Neuronal stem cell (in vitro differentiated cells): ENCODE measurements around the gene PRR11.

Experiments used
- DNase-seq: peaks from one replicate; pipeline ENCODE4 v3.0.0-alpha.2; 2013; ENCODE audit warnings: low spot score
- H2AFZ ChIP-seq: one replicate; pipeline ENCODE4 v1.6.1; 2013; ENCODE audit warnings: mild to moderate bottlenecking, low read length, inconsistent platforms
- H2AK5ac ChIP-seq: 2 replicates; pipeline ENCODE4 v1.6.1; 2013; ENCODE audit warnings: low read depth, mild to moderate bottlenecking, inconsistent platforms, low read length, moderate library complexity, mixed read lengths
- H2BK120ac ChIP-seq: 2 replicates; pipeline ENCODE4 v1.6.1; 2013; ENCODE audit warnings: low read depth, mild to moderate bottlenecking, inconsistent platforms, low read length, moderate library complexity, mixed read lengths
- H2BK12ac ChIP-seq: one replicate; pipeline ENCODE4 v1.6.1; 2013; ENCODE audit warnings: low read length, inconsistent platforms
- H2BK15ac ChIP-seq: 2 replicates; pipeline ENCODE4 v1.6.1; 2013; ENCODE audit warnings: mild to moderate bottlenecking, low read length, inconsistent platforms, mixed read lengths
- H2BK5ac ChIP-seq: one replicate; pipeline ENCODE4 v1.6.1; 2013; ENCODE audit warnings: inconsistent platforms, mild to moderate bottlenecking, low read length, moderate library complexity
- H3K14ac ChIP-seq: one replicate; pipeline ENCODE4 v1.6.1; 2013; ENCODE audit warnings: low read length, inconsistent platforms
- H3K18ac ChIP-seq: 2 replicates; pipeline ENCODE4 v1.6.1; 2013; ENCODE audit warnings: low read length, inconsistent platforms
- H3K23ac ChIP-seq: 2 replicates; pipeline ENCODE4 v1.6.1; 2013; ENCODE audit warnings: low read depth, mild to moderate bottlenecking, mixed read lengths, low read length, inconsistent platforms; ENCODE audit not compliant: poor library complexity
- H3K27ac ChIP-seq: replicated peaks from 3 replicates; pipeline ENCODE4 v1.5.1; 2013; ENCODE audit warnings: low read length, inconsistent platforms
- H3K27me3 ChIP-seq, 3 experiments: 2 replicates each; pipeline ENCODE4 v1.6.1; 2013; ENCODE audit warnings: low read length in 3 of 3, mild to moderate bottlenecking in 2 of 3, inconsistent platforms in 1 of 3, low read depth in 1 of 3, mixed read lengths in 1 of 3, moderate library complexity in 1 of 3; ENCODE audit not compliant: control insufficient read depth in 3 of 3, insufficient read depth in 3 of 3
- H3K36me3 ChIP-seq, 2 donors: replicated peaks in 1 of 2; 2 replicates each; pipeline ENCODE4 v1.6.1; 2013; ENCODE audit warnings: low read length in 2 of 2; ENCODE audit not compliant: control insufficient read depth in 2 of 2, insufficient read depth in 2 of 2
- H3K4ac ChIP-seq: 2 replicates; pipeline ENCODE4 v1.6.1; 2013; ENCODE audit warnings: inconsistent platforms, mild to moderate bottlenecking, low read length, moderate library complexity
- H3K4me1 ChIP-seq, 2 donors: 1 replicate in 1 of 2; 2 replicates in 1 of 2; pipeline ENCODE4 v1.6.1; 2013; ENCODE audit warnings: low read length in 2 of 2, low read depth in 1 of 2; ENCODE audit not compliant: control insufficient read depth in 2 of 2, insufficient read depth in 1 of 2
- H3K4me2 ChIP-seq: one replicate; pipeline ENCODE4 v1.6.1; 2013; ENCODE audit warnings: mild to moderate bottlenecking, low read length, inconsistent platforms; ENCODE audit not compliant: insufficient read depth, poor library complexity, severe bottlenecking
- H3K4me3 ChIP-seq, 2 donors: 2 replicates each; pipeline ENCODE4 v1.5.1; 2013; ENCODE audit warnings: low read length in 2 of 2, mild to moderate bottlenecking in 2 of 2, inconsistent platforms in 1 of 2, moderate library complexity in 1 of 2
- H3K79me1 ChIP-seq: one replicate; pipeline ENCODE4 v1.6.1; 2013; ENCODE audit warnings: low read depth, mild to moderate bottlenecking, inconsistent platforms, low read length, moderate library complexity
- H3K9ac ChIP-seq: one replicate; pipeline ENCODE4 v1.6.1; 2013; ENCODE audit warnings: mild to moderate bottlenecking, low read depth, low read length, inconsistent platforms; ENCODE audit not compliant: poor library complexity
- H3K9me3 ChIP-seq, 2 donors: replicated peaks in 1 of 2; 2 replicates each; pipeline versions ENCODE3 to v1.6.1; 2013; ENCODE audit warnings: low read length in 2 of 2, mild to moderate bottlenecking in 2 of 2, inconsistent platforms in 1 of 2, low read depth in 1 of 2, mixed read lengths in 1 of 2, moderate library complexity in 1 of 2; ENCODE audit not compliant: control insufficient read depth in 2 of 2, insufficient read depth in 1 of 2
- H4K8ac ChIP-seq: one replicate; pipeline ENCODE4 v1.6.1; 2013; ENCODE audit warnings: low read depth, mild to moderate bottlenecking, inconsistent platforms, low read length, moderate library complexity
- H4K91ac ChIP-seq: one replicate; pipeline ENCODE4 v1.6.1; 2013; ENCODE audit warnings: low read length, low read depth, mild to moderate bottlenecking, inconsistent platforms; ENCODE audit not compliant: poor library complexity
- WGBS, 2 donors: extraction: QIAGEN DNeasy Blood & Tissue Kit; methylation state at CpG; one replicate each; pipeline ENCODE4 v1.1.7; 2013; ENCODE audit warnings: missing lambda C conversion rate in 2 of 2, mixed read lengths in 1 of 2; ENCODE audit not compliant: insufficient read length in 2 of 2, insufficient replicate concordance in 1 of 2; ENCODE audit errors: extremely low coverage in 2 of 2; 5-methylcytosine and 5-hydroxymethylcytosine counted together

The PRR11 gene

DNA sequence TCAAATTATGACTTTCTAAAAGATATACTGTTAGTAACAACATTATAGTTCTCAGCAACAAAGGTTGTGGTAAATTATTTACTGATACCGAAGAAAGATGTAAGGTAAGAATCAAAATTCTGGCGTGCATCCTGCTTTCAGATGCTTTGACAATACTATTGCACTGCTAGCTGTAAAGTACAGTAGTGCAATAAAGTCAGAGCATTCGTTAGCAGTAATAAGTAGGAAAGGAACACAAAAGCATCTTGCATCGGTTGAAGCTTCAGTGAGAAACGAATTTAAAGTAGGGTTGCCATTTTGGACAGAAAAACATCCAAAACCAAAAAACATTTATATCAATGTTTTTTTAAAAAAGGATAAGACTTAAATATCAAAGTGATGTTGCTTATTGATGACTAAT lies 4.5 kb upstream of the PRR11 start:
- Histone ChIP-seq H3K18ac (no peak overlapping the region), H3K36me3 (peaks cover 0 to 60% of the 10 kb centered on the region in 2 donors), H4K8ac (no peak overlapping the region), H3K4me1 (peaks cover 0 to 12% of the 10 kb centered on the region in 2 donors), H3K4me3 (no peak overlapping the region), H2AFZ (no peak overlapping the region), H3K79me1 (no peaks in the 10 kb centered on the region), H3K14ac (no peak overlapping the region), H3K9ac (no peak overlapping the region), H2BK15ac (no peak overlapping the region), H3K23ac (no peak overlapping the region), H3K4me2 (no peak overlapping the region), H4K91ac (no peak overlapping the region), H3K4ac (no peak overlapping the region), H3K27ac (no peak overlapping the region), H2BK12ac (no peak overlapping the region), H2BK120ac (no peak overlapping the region), H3K9me3 (peaks cover 0 to 8% of the 10 kb centered on the region in 2 donors), H2BK5ac (no peak overlapping the region), H2AK5ac (no peak overlapping the region), H3K27me3 (no peaks in the 10 kb centered on the region)
- DNase-seq: no peak
- WGBS, 2 donors: no CpG with 5 or more reads among the region's 5 CpGs

DNA sequence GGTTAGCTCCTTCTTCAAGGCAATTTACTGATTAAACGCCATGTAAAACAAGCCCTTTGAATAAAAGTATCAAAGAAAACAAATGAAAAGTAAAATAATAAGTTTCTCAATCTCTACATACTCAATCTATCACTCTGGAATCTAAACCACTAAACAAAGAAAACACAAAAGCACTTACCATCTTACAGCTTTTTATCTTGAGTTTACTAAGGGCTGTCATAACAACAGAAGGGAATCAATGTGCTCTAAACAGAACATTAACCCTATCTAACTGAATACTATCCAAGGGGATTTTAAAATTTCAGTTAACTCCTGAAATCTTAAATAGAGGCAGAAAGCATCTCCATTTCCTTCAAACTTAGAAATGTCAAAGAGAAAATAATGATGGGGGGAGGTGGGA lies 4.0 kb upstream of the PRR11 start:
- H3K23ac ChIP-seq: no peak overlapping the region
- H3K18ac ChIP-seq: no peak overlapping the region
- no peak overlapping the region for H2BK15ac ChIP-seq
- peak overlapping the region in 1 of 2 donors; percentile 91 for H3K4me3 ChIP-seq
- no peak overlapping the region for H2BK120ac ChIP-seq
- no peak overlapping the region for H3K4me2 ChIP-seq
- H3K36me3 ChIP-seq: peaks cover 0 to 56% of the 10 kb centered on the region in 2 donors
- H3K4me1 ChIP-seq: peaks cover 0 to 12% of the 10 kb centered on the region in 2 donors
- H2AK5ac ChIP-seq: no peak overlapping the region
- no peaks in the 10 kb centered on the region for H3K79me1 ChIP-seq
- no peak overlapping the region for H2BK5ac ChIP-seq
- H3K14ac ChIP-seq: no peak overlapping the region
- no peak for DNase-seq
- no peak overlapping the region for H2BK12ac ChIP-seq
- no peak overlapping the region for H3K9ac ChIP-seq
- H4K8ac ChIP-seq: no peak overlapping the region
- peaks cover 0 to 8% of the 10 kb centered on the region in 2 donors for H3K9me3 ChIP-seq
- no CpG with 5 or more reads among the region's 1 CpG for WGBS, 2 donors
- no peak overlapping the region for H2AFZ ChIP-seq
- no peaks in the 10 kb centered on the region for H3K27me3 ChIP-seq
- no peak overlapping the region for H4K91ac ChIP-seq
- H3K27ac ChIP-seq: no peak overlapping the region
- no peak overlapping the region for H3K4ac ChIP-seq

DNA sequence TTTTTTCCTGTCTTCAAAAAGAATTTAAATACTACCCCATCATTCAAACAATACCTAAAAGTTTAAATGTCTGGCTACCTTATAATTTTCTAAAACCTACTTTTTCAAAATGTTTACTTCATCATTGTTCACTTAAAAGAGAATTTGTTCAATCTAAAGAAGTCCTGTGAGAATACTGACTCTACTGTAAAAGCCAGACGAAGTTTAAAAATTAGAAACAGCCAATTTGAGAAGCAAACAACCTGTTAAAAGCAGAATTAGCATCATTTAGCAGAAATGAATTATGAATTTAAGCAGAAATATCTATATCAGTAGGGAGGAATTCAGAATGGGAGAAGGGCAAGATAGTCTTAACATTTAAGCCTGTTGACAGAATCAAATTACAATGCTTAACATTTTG lies 2.6 kb upstream of the PRR11 start:
- H3K23ac ChIP-seq: no peak overlapping the region
- H3K27me3 ChIP-seq: no peaks in the 10 kb centered on the region
- no peaks in the 10 kb centered on the region for H3K79me1 ChIP-seq
- no peak overlapping the region for H2AFZ ChIP-seq
- no peak overlapping the region for H2BK15ac ChIP-seq
- H3K14ac ChIP-seq: no peak overlapping the region
- H3K9me3 ChIP-seq: peaks cover 0 to 8% of the 10 kb centered on the region in 2 donors
- no peak overlapping the region for H2BK12ac ChIP-seq
- no peak overlapping the region for H4K8ac ChIP-seq
- WGBS, 2 donors: no CpG with 5 or more reads among the region's 1 CpG
- H2BK5ac ChIP-seq: no peak overlapping the region
- no peak overlapping the region for H4K91ac ChIP-seq
- no peak for DNase-seq
- no peak overlapping the region for H3K27ac ChIP-seq
- no peak overlapping the region for H2AK5ac ChIP-seq
- H2BK120ac ChIP-seq: no peak overlapping the region
- H3K4ac ChIP-seq: no peak overlapping the region
- H3K36me3 ChIP-seq: peaks cover 0 to 54% of the 10 kb centered on the region in 2 donors
- no peak overlapping the region for H3K4me2 ChIP-seq
- H3K9ac ChIP-seq: no peak overlapping the region
- peak overlapping the region in 1 of 2 donors; percentile 91 for H3K4me3 ChIP-seq
- H3K18ac ChIP-seq: no peak overlapping the region
- peaks cover 0 to 12% of the 10 kb centered on the region in 2 donors for H3K4me1 ChIP-seq

DNA sequence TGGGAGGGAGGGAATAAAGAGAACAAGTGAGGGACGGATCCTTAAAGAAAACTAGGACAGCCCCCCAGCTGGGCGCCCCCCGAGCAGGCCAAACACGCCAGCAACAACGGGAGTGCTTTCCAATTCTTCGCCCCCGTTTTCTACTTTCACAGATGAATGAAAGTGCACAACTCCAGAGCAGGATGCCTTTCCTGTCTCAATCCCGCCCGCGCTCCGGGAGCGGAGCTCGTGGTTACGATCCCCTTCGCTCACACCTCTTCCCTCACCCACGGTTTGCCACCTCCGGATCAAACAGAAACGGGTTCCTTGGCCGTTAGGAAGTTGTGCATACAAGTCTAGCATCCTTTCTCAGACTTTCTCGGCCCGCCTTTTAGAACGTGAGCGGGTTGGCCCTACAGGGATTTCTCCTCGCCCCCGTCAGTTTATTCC lies 1.2 kb upstream of the PRR11 start:
- peak overlapping the region; percentile 67 for H2BK120ac ChIP-seq
- no peaks in the 10 kb centered on the region for H3K27me3 ChIP-seq
- H3K23ac ChIP-seq: peak overlapping the region; percentile 10
- no CpG with 5 or more reads among the region's 25 CpGs for WGBS, 2 donors
- H3K14ac ChIP-seq: no peak overlapping the region
- H3K4me2 ChIP-seq: peak overlapping the region; percentile 61
- peak overlapping the region; percentile 72 for H2AK5ac ChIP-seq
- peak overlapping the region; percentile 90 for H3K9ac ChIP-seq
- peaks cover 0 to 5% of the 10 kb centered on the region in 2 donors for H3K9me3 ChIP-seq
- H3K79me1 ChIP-seq: no peaks in the 10 kb centered on the region
- H3K4me3 ChIP-seq: peak overlapping the region; percentile 91 to 93
- H2BK15ac ChIP-seq: peak overlapping the region; percentile 28
- H2BK12ac ChIP-seq: no peak overlapping the region
- DNase-seq: peak; percentile 48
- H2AFZ ChIP-seq: peak overlapping the region; percentile 55
- peak overlapping the region; percentile 26 for H3K4ac ChIP-seq
- H4K91ac ChIP-seq: peak overlapping the region; percentile 89
- peak overlapping the region; percentile 90 for H2BK5ac ChIP-seq
- H3K27ac ChIP-seq: peak overlapping the region; percentile 97
- peaks cover 0 to 12% of the 10 kb centered on the region in 2 donors for H3K4me1 ChIP-seq
- H4K8ac ChIP-seq: no peak overlapping the region
- H3K18ac ChIP-seq: peak overlapping the region; percentile 96
- peaks cover 0 to 52% of the 10 kb centered on the region in 2 donors for H3K36me3 ChIP-seq
